GM12874 (cell line): ENCODE results near the gene KCNA2.

Source experiments
- CTCF ChIP-seq: IDR thresholded peaks from 2 replicates; pipeline ENCODE4 v1.5.1; 2011; ENCODE audit warnings: low read depth, mild to moderate bottlenecking, control low read depth, low read length, moderate library complexity; ENCODE audit not compliant: insufficient read depth

KCNA2 gene

GRCh38 chr1:110607536-110608230, 1.5 kb upstream of the KCNA2 start:
- TF ChIP-seq CTCF, result no peak

GRCh38 chr1:110606657-110607535, 738 bp upstream of the KCNA2 start:
- no peak for TF ChIP-seq CTCF

- no peak for TF ChIP-seq CTCF
These were observed 712 bp downstream of the KCNA2 start for GRCh38 chr1:110605446-110605845.

GRCh38 chr1:110604586-110605148, 1.5 kb downstream of the KCNA2 start:
- no peak for TF ChIP-seq CTCF

- no peak for TF ChIP-seq CTCF
These were observed 3.1 kb downstream of the KCNA2 start for GRCh38 chr1:110603058-110603457.

GRCh38 chr1:110602466-110602865, 3.7 kb downstream of the KCNA2 start:
- TF ChIP-seq CTCF, result no peak

GRCh38 chr1:110601332-110601731, 4.8 kb downstream of the KCNA2 start:
- no peak for TF ChIP-seq CTCF
